HG03460 (cell line): ENCODE results near the gene MBTPS1.
"Not testable (repeated sequence)": the region's sequence is repeated elsewhere in the genome, so short reads cannot be mapped to it uniquely, and the experiment has no call there.

Experiments
- ATAC-seq: cut with Tn5 transposase; IDR thresholded peaks from one replicate; pipeline ENCODE4 v1.9.1; 2021; ENCODE audit not compliant: unreplicated experiment

MBTPS1 gene

DNA sequence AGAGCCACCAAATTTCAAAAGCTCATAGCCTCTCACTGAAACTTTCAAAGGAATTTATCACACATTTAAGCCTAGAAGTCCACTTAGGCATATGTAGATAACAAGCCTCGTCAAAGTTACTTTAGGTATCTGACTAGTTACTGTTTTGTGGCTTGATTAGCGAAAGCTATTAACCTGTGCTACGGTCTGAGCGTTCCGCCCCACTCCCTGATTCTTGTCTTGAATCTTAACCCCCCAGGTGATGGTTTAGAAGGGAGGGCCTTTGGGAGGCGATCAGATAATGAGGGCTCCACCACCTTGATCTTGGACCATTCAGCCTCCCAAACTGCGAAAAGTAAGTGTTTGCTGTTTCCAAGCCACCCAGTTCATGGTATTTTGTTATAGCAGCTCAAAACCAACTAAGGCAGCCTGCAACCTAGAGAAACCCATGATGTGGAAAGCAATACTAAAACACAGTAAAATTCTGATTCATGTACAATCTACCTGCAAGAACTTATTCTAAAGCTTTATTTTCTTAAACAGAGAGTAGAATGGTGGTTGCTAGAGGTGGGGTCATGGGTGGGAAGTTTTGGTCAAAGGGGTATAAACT, 21.1 kb upstream of the MBTPS1 start:
- ATAC-seq = no peak

DNA sequence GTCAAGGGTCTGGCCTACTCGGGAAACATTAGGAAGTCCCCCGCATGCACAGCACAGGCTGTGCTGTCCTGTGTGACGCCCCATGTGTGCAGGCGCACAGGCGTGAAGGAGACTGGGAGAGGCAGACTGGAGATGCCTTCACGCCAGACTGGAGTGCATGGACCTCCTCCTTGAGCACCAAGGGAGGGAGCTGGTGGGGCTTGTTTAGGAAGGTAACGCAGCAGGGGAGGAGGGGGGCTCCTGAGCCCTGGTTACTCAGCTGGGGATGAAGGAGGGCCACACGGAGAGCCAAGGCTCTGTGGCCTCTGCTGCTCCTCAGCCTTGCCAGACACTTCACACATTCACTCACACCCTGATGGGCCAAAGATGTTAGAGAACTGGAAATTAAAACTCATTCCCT, 20.5 kb upstream of the MBTPS1 start:
- ATAC-seq = no peak

DNA sequence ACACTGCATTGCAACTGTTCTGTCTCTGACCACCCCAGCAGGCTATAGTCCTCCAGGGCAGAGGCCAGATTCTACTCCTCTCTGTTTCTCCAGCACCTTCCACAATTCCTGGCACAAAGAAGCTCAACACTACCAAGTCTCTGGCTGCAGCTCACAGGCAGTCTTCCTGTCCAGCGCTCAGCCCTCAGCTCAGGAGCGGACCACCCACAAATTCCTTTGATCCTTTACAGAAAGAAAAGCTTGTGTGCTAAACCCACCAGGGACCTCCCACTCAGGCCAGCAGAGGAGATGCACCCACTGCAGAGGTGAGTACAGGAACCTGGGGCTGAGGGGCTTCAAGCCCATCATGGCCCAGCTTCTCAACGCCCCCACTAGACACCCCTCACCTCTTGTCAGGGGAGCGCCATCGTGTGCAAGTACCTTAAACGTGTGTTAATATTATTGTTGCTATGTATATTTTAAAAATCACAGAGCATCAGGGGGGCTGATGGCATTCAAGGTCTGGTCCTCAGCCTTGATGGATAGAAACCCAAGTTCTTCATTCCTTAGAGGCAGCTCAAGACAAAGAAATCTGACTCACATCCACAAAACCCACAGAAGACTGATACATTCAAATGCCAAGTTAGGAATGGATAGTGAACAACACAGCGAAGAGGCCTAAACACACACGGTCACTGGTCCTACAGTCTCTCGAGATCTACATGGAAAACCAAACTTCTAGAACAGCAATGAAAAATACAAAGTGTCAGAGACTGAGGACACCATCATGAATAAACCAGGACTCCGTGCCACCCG, 19.8 kb upstream of the MBTPS1 start:
- no peak for ATAC-seq

DNA sequence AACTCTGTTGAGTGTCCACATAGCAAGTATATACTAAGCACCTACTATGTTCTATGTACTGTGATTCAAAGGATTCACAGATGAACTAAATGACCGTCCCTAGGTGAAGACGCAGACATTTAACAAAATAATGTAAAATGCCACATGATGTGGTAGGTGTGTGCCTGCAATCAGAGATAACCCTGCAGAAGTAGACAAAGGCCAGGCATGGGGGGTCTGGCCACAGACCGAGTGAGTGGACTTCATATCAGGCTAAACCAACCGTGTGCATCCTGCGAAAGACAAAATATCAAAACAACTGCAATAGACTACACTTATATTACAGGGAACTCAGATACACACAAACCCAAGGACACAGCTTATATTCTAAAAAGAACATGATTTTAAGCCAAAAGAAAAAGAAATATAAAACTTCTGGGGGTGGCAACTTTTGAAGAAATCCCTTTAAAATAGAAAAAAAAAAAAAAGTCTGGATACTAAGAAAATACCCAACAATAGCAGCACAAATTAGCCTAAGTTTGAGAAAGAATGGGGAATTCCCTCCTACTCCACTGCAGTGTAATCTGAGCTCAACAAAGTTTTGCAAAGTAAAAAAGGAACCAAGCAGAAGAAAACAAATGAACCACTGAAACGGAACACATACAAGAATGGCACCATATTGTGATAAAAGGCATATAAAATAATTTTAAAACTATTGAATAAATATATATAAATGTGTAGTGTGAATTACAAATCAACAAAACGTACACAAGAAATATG, 16.0 kb upstream of the MBTPS1 start:
- ATAC-seq = no peak

DNA sequence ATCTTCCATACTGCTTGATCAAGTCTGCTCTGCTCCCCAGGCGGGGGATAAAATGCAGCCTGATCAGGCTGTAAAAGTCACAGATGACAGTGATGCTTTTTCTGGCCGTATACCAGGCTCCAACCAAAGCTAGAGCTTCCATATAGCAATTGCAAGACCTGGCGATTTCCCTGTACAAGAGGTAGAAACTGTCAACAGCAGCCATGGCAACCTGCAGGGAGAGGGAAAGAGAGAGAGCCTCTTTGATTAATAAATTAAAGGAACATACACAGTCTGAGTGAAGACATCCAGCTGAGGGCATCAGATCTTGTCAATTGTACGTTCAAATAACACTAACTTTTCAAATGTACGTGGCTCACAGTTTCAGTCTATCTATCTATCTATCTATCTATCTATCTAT, 14.4 kb upstream of the MBTPS1 start:
- ATAC-seq = no peak

DNA sequence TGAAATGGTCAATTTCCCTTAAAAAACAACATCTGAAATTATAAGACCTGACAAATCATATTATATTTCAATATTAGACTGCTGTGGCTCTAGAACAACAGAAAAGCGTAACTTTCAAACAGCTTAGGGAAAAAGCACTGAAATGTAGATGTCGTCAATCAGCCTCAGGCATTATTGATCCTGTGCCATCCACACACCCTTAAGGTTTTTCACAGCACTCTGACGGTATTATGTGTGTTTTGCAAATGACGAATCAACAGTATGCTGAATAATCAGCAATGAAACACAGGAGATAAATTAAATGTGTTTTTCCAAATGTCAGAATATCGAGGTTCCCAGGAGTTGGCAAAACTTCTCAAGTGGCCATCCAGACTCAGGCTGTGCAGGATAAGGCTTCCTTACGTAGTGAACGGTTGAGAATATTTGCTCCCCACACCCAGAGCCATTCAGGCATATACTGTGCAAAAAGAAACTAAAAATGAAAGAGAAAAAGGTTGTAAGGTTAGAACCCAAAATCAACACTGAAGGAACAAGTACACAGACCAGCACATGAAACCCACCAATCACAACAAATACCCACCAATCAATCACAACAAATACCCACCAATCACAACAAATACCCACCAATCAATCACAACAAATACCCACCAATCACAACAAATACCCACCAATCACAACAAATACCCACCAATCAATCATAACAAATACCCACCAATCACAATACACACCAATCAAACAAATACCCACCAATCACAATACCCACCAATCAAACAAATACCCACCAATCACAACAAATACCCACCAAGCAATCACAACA, 7.7 kb upstream of the MBTPS1 start:
- no peak for ATAC-seq

DNA sequence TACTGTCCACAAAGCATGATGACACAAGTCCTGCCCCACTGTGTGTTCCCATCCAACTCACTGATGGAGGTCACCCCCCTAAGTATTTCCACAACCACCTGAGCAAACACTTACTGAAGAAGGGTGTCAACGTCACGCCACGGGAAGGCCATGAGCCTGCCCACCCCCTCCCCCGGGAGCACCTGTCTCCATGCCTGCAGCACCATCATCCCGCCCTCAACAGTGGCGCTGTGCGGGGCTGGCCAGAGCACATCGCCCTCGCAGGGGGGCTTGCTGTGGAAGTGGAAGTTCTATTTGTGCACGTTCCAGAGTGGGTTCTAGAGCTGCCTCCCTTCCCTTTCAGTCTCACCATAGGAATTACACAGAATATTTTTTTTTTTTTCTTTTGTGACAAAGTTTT, 4.3 kb upstream of the MBTPS1 start:
- ATAC-seq = no peak

DNA sequence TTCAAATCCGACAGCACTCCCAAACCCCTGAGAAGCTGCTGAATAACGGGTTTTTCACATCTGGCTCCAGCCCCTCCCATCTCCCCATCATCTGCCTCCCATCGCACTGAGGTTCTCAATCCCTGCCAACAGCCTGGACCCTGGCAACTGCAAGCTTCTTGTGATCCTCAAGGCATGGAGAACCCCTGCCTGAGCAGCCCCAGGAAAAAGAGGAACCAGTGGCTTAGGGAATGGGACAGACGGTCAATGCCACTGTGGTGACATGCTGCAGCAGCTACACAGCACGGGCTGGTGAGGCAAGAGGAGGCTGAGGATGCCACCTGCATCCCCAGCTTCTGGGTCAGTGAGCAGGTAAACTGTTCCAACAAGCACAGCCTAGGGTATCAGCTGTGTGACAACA, 3.3 kb upstream of the MBTPS1 start:
- ATAC-seq = no peak

DNA sequence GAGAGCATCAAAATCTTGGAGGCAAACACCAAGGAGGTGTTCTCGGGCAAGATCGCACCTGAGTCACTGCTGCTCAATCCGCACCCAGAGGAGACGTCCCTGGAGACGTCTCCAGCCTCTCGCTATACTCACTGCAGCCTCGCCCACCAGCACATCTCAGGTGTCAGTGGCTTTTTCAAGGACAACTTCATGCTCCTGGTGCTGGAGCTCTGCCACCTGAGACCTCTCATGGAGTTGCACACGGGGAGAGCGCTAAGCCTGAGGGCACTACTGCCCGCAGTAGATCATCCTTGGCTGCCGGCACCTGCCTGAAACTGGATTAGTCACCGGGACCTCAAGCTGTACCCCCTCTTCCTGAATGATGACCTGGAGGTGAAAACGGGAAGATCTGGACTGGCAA, 2.6 kb upstream of the MBTPS1 start:
- no peak for ATAC-seq

DNA sequence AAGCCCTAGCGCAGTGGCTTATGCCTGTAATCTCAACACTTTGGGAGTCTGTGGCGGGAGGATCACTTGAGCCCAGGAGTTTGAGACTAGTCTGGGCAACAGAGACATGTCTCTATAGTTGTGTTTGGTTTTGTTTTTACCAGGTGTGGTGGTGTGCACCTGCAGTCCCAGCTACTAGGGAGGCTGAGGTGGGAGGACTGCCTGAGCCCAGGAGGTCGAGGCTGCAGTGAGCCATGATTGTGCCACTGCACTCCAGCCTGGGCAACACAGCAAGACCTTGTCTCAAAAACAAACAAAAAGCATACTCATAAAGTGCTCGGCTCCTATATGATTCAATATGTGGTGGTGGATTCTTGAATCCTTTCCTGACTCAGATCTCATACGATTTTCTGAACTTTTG, 1.6 kb upstream of the MBTPS1 start:
- ATAC-seq = not testable (repeated sequence)

DNA sequence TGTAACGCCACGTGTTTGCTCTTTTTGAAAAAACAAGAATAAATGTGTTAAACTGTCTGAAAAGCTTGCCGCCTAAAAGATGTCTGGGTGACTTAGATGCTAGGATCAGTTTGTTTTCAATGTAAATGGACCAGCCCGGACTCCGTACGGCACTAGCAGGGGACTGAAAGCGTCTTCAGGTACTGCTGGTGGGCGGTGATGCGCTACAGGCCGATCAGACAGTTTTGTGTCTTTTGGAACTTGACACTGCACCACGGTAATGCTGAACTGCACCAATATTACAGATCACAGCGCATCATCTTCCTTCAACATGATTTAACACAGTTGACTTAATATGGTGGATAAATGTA, 727 bp upstream of the MBTPS1 start:
- peak; percentile 8 for ATAC-seq

DNA sequence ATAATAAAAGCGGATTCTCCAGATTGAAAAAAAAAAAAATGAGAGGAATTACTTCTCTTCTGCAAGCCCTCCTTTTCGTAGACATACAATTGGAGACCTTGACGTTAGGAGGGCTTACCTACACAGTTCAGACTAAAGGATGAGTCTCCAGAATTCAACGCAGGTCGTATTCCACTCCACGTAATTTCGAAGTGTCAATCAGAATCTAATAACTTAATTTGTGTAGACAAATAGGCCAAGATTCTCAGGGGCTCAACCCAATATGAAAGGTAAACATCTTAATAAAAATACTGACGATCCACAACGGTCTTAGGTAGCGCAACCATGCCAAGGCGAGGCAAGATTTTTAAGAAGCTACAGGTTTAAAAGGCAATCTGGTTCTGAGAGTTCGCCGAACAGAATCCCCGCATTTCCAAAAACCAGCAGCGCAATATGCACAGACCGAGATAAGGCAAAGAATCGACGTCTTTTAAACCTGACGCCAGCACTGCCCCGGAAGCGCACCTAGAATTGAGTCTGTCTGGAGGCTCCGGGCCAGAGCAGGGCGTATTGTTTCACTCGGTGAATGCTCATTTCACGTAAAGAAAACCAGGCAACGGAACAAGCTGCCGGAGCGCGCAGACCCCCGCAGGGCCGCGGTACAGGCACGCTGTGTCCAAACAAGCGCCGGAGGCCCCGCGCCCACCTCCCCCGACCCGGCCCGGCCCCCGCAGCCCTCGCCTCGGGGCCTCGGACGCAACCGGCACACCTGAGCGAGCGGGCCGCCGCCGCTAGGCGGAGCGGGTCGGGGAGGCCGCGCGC, 623 bp downstream of the MBTPS1 start:
- peak; percentile 38 for ATAC-seq

DNA sequence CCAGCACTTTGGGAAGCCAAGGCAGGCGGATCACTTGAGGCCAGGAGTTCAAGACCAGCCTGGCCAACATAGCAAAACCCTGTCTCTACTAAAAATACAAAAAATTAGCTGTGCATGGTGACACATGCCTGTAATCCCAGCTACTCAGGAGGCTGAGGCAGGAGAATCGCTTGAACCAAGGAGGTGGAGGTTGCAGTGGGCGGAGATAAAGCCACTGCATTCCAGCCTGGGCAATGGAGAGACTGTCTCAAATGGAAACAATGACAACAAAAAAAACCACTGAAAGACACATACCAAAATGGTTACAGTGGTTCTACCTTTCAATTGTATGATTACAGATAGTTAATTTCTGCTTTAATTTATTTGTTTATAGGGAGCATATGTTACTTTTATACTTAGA, 4.8 kb downstream of the MBTPS1 start:
- not testable (repeated sequence) for ATAC-seq

DNA sequence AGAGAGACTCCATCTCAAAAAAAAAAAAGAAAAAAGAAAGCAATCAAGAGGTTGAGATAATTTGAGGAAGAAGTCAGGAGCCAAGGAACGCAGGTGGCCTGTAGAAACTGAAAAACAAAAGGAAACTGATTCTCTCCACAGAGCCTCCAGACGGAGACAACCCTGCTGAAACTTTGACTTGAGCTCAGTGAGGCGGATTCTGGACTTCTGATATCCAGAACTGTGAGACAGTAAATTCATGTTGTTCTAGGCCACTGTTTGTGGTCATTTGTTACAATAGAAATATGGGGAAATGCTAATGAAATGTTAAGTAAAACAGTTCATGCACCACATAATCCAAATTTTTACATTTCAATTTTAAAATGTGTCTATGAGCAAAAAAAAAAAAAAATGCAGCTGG, 5.2 kb downstream of the MBTPS1 start:
- no peak for ATAC-seq

DNA sequence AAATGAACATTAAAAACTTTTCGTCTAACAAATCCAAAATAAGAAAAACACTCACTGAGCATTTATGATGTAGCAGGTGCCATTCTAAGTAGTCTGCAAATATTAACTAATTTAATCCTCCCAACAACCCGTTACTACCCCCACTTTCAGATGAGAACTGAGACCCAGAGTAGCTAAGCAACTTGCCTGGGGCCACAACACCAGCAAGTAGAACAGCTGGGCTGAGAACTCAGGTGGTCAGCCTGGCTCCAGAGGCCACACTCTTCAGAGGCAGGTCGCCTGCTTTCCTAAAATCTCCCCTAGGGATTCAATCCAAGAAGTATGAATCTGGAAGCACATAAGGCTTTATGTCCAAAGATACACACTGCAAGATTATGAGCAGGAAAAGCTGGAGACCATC, 6.2 kb downstream of the MBTPS1 start:
- no peak for ATAC-seq

DNA sequence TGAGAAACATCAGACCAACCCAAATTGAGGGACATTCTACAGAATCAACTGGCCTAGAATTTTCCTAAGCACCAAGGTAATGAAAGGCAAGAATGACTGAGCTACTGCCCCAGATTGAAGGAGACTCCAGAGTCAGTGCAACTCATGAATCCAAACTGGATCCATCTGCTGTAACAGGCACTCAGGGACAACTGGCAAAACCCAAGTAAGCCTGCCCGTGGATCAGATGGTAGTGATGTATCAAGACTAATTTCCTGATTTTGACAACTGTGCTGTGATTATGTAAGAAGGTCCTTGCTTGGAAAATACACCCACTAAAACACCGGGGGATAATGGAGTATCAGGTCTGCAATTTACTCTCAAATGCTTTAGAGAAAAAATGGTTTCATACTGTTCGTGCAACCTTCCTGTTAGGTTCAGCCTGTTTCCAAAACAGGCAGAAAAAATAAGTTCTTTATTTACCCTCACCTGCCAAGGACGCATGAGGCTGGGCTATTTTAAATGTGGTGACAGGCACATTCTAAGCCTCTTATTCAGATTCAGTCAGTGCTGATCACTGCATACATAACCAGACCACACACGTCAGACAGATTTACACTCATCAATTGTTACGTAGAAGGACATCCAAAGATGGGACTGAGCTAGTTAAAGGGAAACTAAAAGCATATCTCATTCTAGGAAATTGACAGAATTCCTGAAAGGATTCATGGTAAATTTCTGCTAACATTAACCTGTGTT, 7.0 kb downstream of the MBTPS1 start:
- no peak for ATAC-seq

DNA sequence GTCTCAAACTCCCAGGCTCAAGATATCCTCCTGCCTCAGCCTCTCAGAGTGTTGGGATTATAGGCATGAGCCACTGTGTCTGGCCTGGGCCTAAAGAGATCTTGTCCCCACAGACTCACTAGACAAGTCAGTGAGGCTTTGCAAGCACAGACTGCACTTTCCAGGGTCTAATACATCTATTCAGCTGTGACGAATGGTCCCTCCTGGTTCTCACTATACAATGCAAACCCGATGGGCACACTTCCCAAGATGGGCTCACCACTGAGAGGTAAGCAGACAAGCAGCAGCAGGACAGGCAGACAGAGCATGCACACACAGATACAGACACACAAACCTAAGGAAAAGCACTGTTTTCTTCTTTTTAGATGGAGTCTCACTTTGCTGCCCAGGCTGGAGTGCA, 8.8 kb downstream of the MBTPS1 start:
- ATAC-seq = no peak

DNA sequence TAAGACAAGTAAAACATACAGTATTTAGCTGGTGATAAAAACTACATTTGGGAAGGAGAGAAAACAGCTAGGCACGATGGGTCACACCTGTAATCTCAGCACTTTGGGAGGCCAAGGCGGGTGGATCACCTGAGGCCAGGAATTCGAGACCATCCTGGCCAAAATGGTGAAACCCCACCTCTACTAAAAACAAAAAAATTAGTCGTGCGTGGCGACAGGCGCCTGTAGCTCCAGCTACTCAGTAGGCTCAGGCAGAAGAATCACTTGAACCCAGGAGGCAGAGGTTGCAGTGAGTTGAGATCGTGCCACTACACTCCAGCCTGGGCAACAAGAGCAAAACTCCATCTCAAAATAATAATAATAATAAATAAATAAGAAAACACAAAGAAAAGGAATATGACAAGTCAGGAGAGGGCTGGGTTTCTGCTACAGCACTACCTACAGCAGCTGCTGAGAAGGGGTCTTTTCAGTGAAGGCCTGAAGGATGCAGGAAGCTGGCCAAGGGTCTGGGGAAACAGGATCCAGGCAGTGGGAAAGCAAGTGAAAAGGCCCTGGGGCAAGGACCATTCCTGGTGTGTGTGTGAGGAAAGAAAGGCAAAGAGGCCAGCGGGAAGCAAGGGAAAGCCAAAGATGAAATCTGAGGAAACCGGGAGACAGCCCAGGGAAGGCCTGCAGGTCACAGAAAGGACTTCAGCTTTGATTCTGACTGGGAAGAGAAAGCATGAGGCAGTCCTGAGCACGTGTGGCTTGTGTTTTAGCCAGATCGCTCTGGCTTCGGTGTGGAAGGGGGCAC, 10.6 kb downstream of the MBTPS1 start:
- ATAC-seq = no peak

DNA sequence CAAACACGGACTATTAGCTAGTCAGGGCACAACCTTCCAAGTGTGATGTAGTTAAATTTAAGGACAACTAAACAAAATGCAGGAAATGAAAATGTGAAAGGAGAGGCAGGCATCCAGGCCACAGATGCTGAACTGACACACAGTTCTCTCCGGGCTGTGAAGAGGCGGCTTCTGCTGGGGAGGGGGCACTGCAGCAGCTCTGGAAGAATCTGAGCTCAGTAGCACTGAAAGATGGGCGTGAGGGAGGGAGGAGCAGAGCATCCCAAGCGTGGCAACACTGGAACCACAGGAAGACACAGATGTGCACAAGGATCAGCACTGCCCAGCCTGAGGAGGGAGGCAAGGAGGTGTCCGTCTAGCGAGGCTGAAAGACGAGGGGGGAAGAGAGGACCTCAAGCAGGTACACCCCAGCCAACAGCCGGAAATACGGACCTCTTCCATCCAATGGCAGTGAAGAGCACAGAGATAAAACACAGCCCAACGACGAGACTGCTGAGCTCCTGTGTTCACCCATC, 11.4 kb downstream of the MBTPS1 start:
- no peak for ATAC-seq
